GM12878 (cell line): Measurements from ENCODE around the gene VSTM1. TPM values are rescaled to one million over a fixed set of nuclear protein-coding genes. Genes with fewer than 3 reads are reported as not detected.

Experiments
- ATAC-seq: fragments of 200-7000 bp; cut with Tn5 transposase; 3 replicates; pipeline ENCODE4 v1.9.1; 2020; ENCODE audit warnings: mild to moderate bottlenecking, moderate library complexity
- BruUV-seq: library from RNA; stranded (reverse); fragments of 400-500 nt; replicated peaks from 2 replicates; lab custom pipeline; 2021; lab: Mats Ljungman, UMichigan
- CTCF ChIA-PET: fragments of 300-600 bp; sonication (Branson Sonifier 250); formaldehyde crosslinking; extraction: SDS; loops from one replicate; lab custom pipeline; 2021; ENCODE audit warnings: inconsistent platforms; lab: Yijun Ruan, JAX
- POLR2A ChIA-PET: fragments of 350-600 bp; formaldehyde crosslinking; extraction: SDS; loops from one replicate; lab custom pipeline; 2021; ENCODE audit warnings: inconsistent platforms; lab: Charles Lee
- RAD21 ChIA-PET: fragments of 300-600 bp; sonication (Branson Sonifier 250); formaldehyde crosslinking; loops from one replicate; lab custom pipeline; 2023; ENCODE audit warnings: antibody characterized with exemption; ENCODE audit not compliant: unreplicated experiment; lab: Charles Lee
- SMC1A ChIA-PET: fragments of 300-600 bp; sonication (Branson Sonifier 250); formaldehyde crosslinking; loops from one replicate; lab custom pipeline; 2023; ENCODE audit not compliant: unreplicated experiment, uncharacterized antibody; lab: Charles Lee
- DNase-seq: peaks from one replicate; pipeline ENCODE4 v3.0.0-alpha.2; 2011; ENCODE audit warnings: low read depth, low spot score
- FAIRE-seq: peaks from 3 replicates; lab custom pipeline; 2011; peaks lifted over from hg19 to GRCh38; lab: Jason Lieb, UNC
- H2AFZ ChIP-seq: 2 replicates; pipeline ENCODE4 v1.6.0; 2011; ENCODE audit warnings: low read depth, low read length, control low read depth; ENCODE audit not compliant: control insufficient read depth
- H3K27ac ChIP-seq: 2 replicates; pipeline ENCODE4 v1.5.1; 2011; ENCODE audit warnings: control low read depth; ENCODE audit not compliant: control insufficient read depth, insufficient read depth
- H3K27me3 ChIP-seq, 2 experiments: replicated peaks in 1 of 2; 2 replicates each; pipeline versions ENCODE4 v1.6.0 to v1.6.1; 2011; ENCODE audit warnings: low read length in 1 of 2; ENCODE audit not compliant: control insufficient read depth in 2 of 2, insufficient read depth in 2 of 2
- H3K36me3 ChIP-seq, 2 experiments: 2 replicates each; pipeline ENCODE4 v1.5.1; 2011; ENCODE audit warnings: low read length in 1 of 2; ENCODE audit not compliant: control insufficient read depth in 2 of 2, insufficient read depth in 2 of 2
- H3K4me1 ChIP-seq: 2 replicates; pipeline ENCODE4 v1.6.1; 2011; ENCODE audit warnings: mild to moderate bottlenecking, low read length, moderate library complexity, mixed read lengths; ENCODE audit not compliant: control insufficient read depth, insufficient read depth
- H3K4me2 ChIP-seq: 2 replicates; pipeline ENCODE4 v1.6.0; 2011; ENCODE audit warnings: control low read depth; ENCODE audit not compliant: control insufficient read depth, insufficient read depth
- H3K4me3 ChIP-seq: fragments of 200-600 bp; sonication (generic); 2 replicates; pipeline ENCODE4 v1.5.1; 2016
- H3K79me2 ChIP-seq: 2 replicates; pipeline ENCODE4 v1.6.0; 2011; ENCODE audit warnings: low read length; ENCODE audit not compliant: control insufficient read depth, insufficient read depth
- H3K9ac ChIP-seq: 2 replicates; pipeline ENCODE4 v1.8.0; 2011; ENCODE audit warnings: low read length, control low read depth, mixed read lengths; ENCODE audit not compliant: control insufficient read depth, insufficient read depth
- H3K9me3 ChIP-seq: replicated peaks from 3 replicates; pipeline ENCODE4 v1.5.1; 2011; ENCODE audit warnings: mild to moderate bottlenecking, low read length; ENCODE audit not compliant: control insufficient read depth, insufficient read depth
- H4K20me1 ChIP-seq: 2 replicates; pipeline ENCODE4 v1.6.0; 2011; ENCODE audit not compliant: control insufficient read depth, insufficient read depth
- POLR2A ChIP-seq: IDR thresholded peaks from 2 replicates; pipeline ENCODE4 v1.6.1; 2011; ENCODE audit warnings: low read depth, mild to moderate bottlenecking, low read length
- WGBS: methylation state at CpG from one replicate; pipeline ENCODE4 v1.1.6; 2016; ENCODE audit warnings: low lambda C conversion rate; ENCODE audit not compliant: insufficient replicate concordance, insufficient coverage; ENCODE audit errors: missing lambda C conversion rate; 5-methylcytosine and 5-hydroxymethylcytosine counted together
- in situ Hi-C: fragments of 300-500 bp; cut with MboI; formaldehyde crosslinking; loops from 9 replicates; pipeline ENCODE4 v1.14.3; 2018; ENCODE audit warnings: mixed read lengths
- intact Hi-C: fragments of 100-400 bp; cut with micrococcal nuclease; formaldehyde crosslinking; loops from one replicate; pipeline ENCODE4 v1.14.2; 2022; ENCODE audit not compliant: unreplicated experiment
- polyA plus RNA-seq, 11 experiments: library from polyadenylated mRNA; depleted of rRNA in 4 of 11; unstranded in 6 of 11; stranded (reverse) in 5 of 11; fragments of >200 nt; fragmentation: Nextera tagmentation in 4 of 11; fragmentation: Illumina TruSeq in 1 of 11; extraction: Ambion mirVana in 4 of 11; extraction: Trizol in 1 of 11; gene quantifications; 1 replicate in 1 of 11; 2 replicates in 10 of 11; pipeline versions ENCODE4 v1.2.1 to v1.2.3, GENCODE V29; 2011 to 2016; ENCODE audit warnings: inconsistent platforms in 2 of 11, missing spikeins in 2 of 11, low read depth in 1 of 11
- small RNA-seq: library from RNA; depleted of rRNA; stranded (forward); fragments of <200 nt; gene quantifications from one replicate; pipeline ENCODE3, GENCODE V24; 2014
- total RNA-seq, 4 experiments: library from RNA; depleted of rRNA in 3 of 4; stranded (reverse); fragments of >200 nt in 3 of 4; fragmentation: Illumina TruSeq in 1 of 4; extraction: Trizol in 1 of 4; gene quantifications; 2 replicates each; pipeline versions ENCODE4 v1.2.1 to v1.2.3, GENCODE V29; 2013 to 2021
- TF ChIP-seq, protein P1 (sequence below), 3 experiments: IDR thresholded peaks in 2 of 3; conservative IDR thresholded peaks in 1 of 3; 2 replicates each; pipeline ENCODE4 v1.5.1; 2011; ENCODE audit warnings: low read depth in 3 of 3, low read length in 3 of 3, mild to moderate bottlenecking in 3 of 3, control low read depth in 2 of 3, moderate library complexity in 2 of 3, inconsistent platforms in 1 of 3, mixed read lengths in 1 of 3; ENCODE audit not compliant: control insufficient read depth in 2 of 3, insufficient read depth in 1 of 3; ENCODE audit errors: extremely low read depth in 1 of 3

Gene VSTM1
- total and polyA plus RNA-seq, 10 of the 15 experiments (the other 5 are each of a cell fraction or from before 2014, with no cell fraction given), result not detected

DNA sequence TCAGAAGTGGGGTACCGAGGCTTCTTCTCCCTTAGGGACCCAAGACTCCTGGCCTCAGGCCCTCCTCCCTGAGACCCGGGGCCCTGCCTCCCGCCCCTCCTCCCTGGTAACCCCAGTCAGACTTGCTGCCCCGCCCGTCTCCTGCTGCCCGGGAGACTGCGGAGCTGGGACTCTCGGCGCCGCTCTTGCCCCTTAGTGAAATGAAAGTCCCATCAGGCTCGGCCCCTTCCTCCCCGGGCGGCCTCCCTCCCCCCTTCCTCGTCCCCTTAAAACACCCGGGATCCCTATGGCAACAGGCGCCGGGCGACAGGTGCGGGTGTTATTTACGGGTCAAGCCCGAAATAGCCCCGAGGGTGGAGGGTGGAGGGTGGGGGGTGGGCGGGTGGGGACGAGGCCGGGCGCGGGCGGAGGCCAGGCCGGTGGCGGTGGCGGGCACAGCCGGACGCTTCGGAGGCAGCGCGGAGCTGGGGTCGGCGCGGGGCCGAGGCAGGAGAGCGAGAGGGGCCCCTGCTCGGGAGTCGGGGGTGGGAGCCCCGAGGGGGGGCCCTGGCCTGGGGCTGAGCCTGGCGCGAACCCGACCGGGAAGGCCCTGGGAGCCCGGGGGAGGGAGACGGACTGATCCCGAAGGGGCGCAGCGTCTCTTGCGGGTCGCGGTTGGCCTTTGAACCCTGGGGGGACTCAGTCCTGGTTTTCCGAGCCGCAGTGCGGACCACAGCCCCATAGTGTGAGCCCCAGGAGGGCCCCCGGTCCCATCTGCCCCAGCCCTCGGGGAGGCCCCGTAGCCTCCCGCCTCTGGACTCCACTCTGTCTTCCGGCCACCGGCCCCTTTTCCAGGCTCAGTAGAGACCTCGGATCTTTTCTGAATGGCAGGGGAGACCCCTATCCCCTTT, 72.2 kb downstream of the VSTM1 start, which contains the start of gene CACNG6:
TSS of gene CACNG6 (plus strand) at position 414 of the 890 bp plus-strand sequence. CDS start 1,241 bp downstream, outside the sequence.
- FAIRE-seq (no peak), DNase-seq (no peak), ATAC-seq (no peak)
- Histone ChIP-seq H3K4me1 (no peaks in the 10 kb centered on the region), H3K9ac (no peak within 1 kb of the TSS), H2AFZ (no peak within 1 kb of the TSS), H3K36me3 (no peaks in the 10 kb centered on the region), H3K9me3 (no peaks in the 10 kb centered on the region; the same call in 2 of the 3 replicates), H3K4me2 (no peak within 1 kb of the TSS), H3K4me3 (no peak within 1 kb of the TSS), H4K20me1 (no peaks in the 10 kb centered on the region), H3K27me3 (no peaks in the 10 kb centered on the region), H3K27ac (no peak within 1 kb of the TSS), H3K79me2 (no peaks in the 10 kb centered on the region)
- TF ChIP-seq, protein P1, sequence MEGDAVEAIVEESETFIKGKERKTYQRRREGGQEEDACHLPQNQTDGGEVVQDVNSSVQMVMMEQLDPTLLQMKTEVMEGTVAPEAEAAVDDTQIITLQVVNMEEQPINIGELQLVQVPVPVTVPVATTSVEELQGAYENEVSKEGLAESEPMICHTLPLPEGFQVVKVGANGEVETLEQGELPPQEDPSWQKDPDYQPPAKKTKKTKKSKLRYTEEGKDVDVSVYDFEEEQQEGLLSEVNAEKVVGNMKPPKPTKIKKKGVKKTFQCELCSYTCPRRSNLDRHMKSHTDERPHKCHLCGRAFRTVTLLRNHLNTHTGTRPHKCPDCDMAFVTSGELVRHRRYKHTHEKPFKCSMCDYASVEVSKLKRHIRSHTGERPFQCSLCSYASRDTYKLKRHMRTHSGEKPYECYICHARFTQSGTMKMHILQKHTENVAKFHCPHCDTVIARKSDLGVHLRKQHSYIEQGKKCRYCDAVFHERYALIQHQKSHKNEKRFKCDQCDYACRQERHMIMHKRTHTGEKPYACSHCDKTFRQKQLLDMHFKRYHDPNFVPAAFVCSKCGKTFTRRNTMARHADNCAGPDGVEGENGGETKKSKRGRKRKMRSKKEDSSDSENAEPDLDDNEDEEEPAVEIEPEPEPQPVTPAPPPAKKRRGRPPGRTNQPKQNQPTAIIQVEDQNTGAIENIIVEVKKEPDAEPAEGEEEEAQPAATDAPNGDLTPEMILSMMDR (IDR thresholded peaks at IDR 0.05 in 2 of 3, conservative IDR thresholded peaks at IDR 0.05 in 1 of 3; ENCODE audit: control insufficient read depth in 2 of 3, extremely low read depth in 1 of 3, insufficient read depth in 1 of 3, low read depth in 3 of 3, low read length in 3 of 3), result no peak
- TF ChIP-seq POLR2A, result no peak
- WGBS, result 24% methylated on average over 34 of the region's 66 CpGs
- ChIA-PET RAD21 (no interaction called here), CTCF (no interaction called here), SMC1A (no interaction called here), POLR2A (no interaction called here)
- in situ Hi-C loops, result no loop called here
- intact Hi-C loops, result no loop called here
- BruUV-seq, result no TSS peak

Small RNA genes lying within 50 kb of the gene (small RNA-seq; reads per million reads assigned to genes)
- gene AC012314.20, result not detected

Other genes with a start within 250 kb of the VSTM1 start
Only the 7 nearest of the 22 such genes appear.
- gene CACNG6, start 72.3 kb downstream of the VSTM1 start, total RNA-seq (2014; rRNA removed), result not detected in 2 replicates
- gene CACNG6, start 72.3 kb downstream of the VSTM1 start, total RNA-seq (2014; rRNA removed; fragmentation: Illumina TruSeq; extraction: Trizol), result not detected in 2 replicates
- not detected in 2 replicates for gene CACNG6, start 72.3 kb downstream of the VSTM1 start, total RNA-seq (2021)
- 0.07 TPM in 1 of 2 replicates, not detected in the other for gene CACNG6, start 72.3 kb downstream of the VSTM1 start, polyA plus RNA-seq (2011; rRNA removed)
- not detected in 2 replicates for gene CACNG6, start 72.3 kb downstream of the VSTM1 start, polyA plus RNA-seq (2014; fragmentation: Illumina TruSeq; extraction: Trizol)
- not detected for gene CACNG6, start 72.3 kb downstream of the VSTM1 start, polyA plus RNA-seq (2014; fragmentation: Nextera tagmentation; extraction: Ambion mirVana)
- not detected in 2 replicates for gene CACNG6, start 72.3 kb downstream of the VSTM1 start, polyA plus RNA-seq (2014; rRNA removed)
- gene CACNG6, start 72.3 kb downstream of the VSTM1 start, polyA plus RNA-seq (2016; fragmentation: Nextera tagmentation; extraction: Ambion mirVana), result not detected
- gene TARM1, start 17.5 kb upstream of the VSTM1 start, total RNA-seq (2014; rRNA removed), result not detected in 2 replicates
- gene TARM1, start 17.5 kb upstream of the VSTM1 start, total RNA-seq (2014; rRNA removed; fragmentation: Illumina TruSeq; extraction: Trizol), result not detected in 2 replicates
- not detected in 2 replicates for gene TARM1, start 17.5 kb upstream of the VSTM1 start, total RNA-seq (2021)
- not detected in 2 replicates for gene TARM1, start 17.5 kb upstream of the VSTM1 start, polyA plus RNA-seq (2011; rRNA removed)
- not detected in 2 replicates for gene TARM1, start 17.5 kb upstream of the VSTM1 start, polyA plus RNA-seq (2014; fragmentation: Illumina TruSeq; extraction: Trizol)
- not detected for gene TARM1, start 17.5 kb upstream of the VSTM1 start, polyA plus RNA-seq (2014; fragmentation: Nextera tagmentation; extraction: Ambion mirVana)
- not detected in 2 replicates for gene TARM1, start 17.5 kb upstream of the VSTM1 start, polyA plus RNA-seq (2014; rRNA removed)
- not detected for gene TARM1, start 17.5 kb upstream of the VSTM1 start, polyA plus RNA-seq (2016; fragmentation: Nextera tagmentation; extraction: Ambion mirVana)
- 0.11 TPM in 1 of 2 replicates, not detected in the other for gene OSCAR, start 36.9 kb upstream of the VSTM1 start, total RNA-seq (2014; rRNA removed)
- gene OSCAR, start 36.9 kb upstream of the VSTM1 start, total RNA-seq (2014; rRNA removed; fragmentation: Illumina TruSeq; extraction: Trizol), result not detected in 2 replicates
- gene OSCAR, start 36.9 kb upstream of the VSTM1 start, total RNA-seq (2021), result 0.13 TPM in 1 of 2 replicates, not detected in the other
- gene OSCAR, start 36.9 kb upstream of the VSTM1 start, polyA plus RNA-seq (2011; rRNA removed), result 0.04 and 0.10 TPM in 2 replicates
- gene OSCAR, start 36.9 kb upstream of the VSTM1 start, polyA plus RNA-seq (2014; fragmentation: Illumina TruSeq; extraction: Trizol), result not detected in 2 replicates
- not detected for gene OSCAR, start 36.9 kb upstream of the VSTM1 start, polyA plus RNA-seq (2014; fragmentation: Nextera tagmentation; extraction: Ambion mirVana)
- 0.24 and 0.27 TPM in 2 replicates for gene OSCAR, start 36.9 kb upstream of the VSTM1 start, polyA plus RNA-seq (2014; rRNA removed)
- gene OSCAR, start 36.9 kb upstream of the VSTM1 start, polyA plus RNA-seq (2016; fragmentation: Nextera tagmentation; extraction: Ambion mirVana), result under 1 TPM in 1 of 2 experiments, not detected in 1; 0.08 TPM
- 73.0 and 73.8 TPM in 2 replicates for gene NDUFA3, start 39.0 kb upstream of the VSTM1 start, total RNA-seq (2014; rRNA removed)
- gene NDUFA3, start 39.0 kb upstream of the VSTM1 start, total RNA-seq (2014; rRNA removed; fragmentation: Illumina TruSeq; extraction: Trizol), result 147 and 162 TPM in 2 replicates
- gene NDUFA3, start 39.0 kb upstream of the VSTM1 start, total RNA-seq (2021), result 131 and 143 TPM in 2 replicates
- 27.1 and 40.0 TPM in 2 replicates for gene NDUFA3, start 39.0 kb upstream of the VSTM1 start, polyA plus RNA-seq (2011; rRNA removed)
- 33.9 and 102 TPM in 2 replicates for gene NDUFA3, start 39.0 kb upstream of the VSTM1 start, polyA plus RNA-seq (2014; fragmentation: Illumina TruSeq; extraction: Trizol)
- 100 to 1,000 TPM; 295 to 302 TPM for gene NDUFA3, start 39.0 kb upstream of the VSTM1 start, polyA plus RNA-seq (2014; fragmentation: Nextera tagmentation; extraction: Ambion mirVana)
- 110 and 152 TPM in 2 replicates for gene NDUFA3, start 39.0 kb upstream of the VSTM1 start, polyA plus RNA-seq (2014; rRNA removed)
- 100 to 1,000 TPM; 312 to 335 TPM for gene NDUFA3, start 39.0 kb upstream of the VSTM1 start, polyA plus RNA-seq (2016; fragmentation: Nextera tagmentation; extraction: Ambion mirVana)
- 27.9 and 35.2 TPM in 2 replicates for gene TFPT, start 51.8 kb upstream of the VSTM1 start, total RNA-seq (2014; rRNA removed)
- 22.8 and 23.2 TPM in 2 replicates for gene TFPT, start 51.8 kb upstream of the VSTM1 start, total RNA-seq (2014; rRNA removed; fragmentation: Illumina TruSeq; extraction: Trizol)
- gene TFPT, start 51.8 kb upstream of the VSTM1 start, total RNA-seq (2021), result 31.4 and 34.5 TPM in 2 replicates
- 10.4 and 16.8 TPM in 2 replicates for gene TFPT, start 51.8 kb upstream of the VSTM1 start, polyA plus RNA-seq (2011; rRNA removed)
- gene TFPT, start 51.8 kb upstream of the VSTM1 start, polyA plus RNA-seq (2014; fragmentation: Illumina TruSeq; extraction: Trizol), result 2.4 and 11.3 TPM in 2 replicates
- 10 to 100 TPM in 1 of 2 experiments, 1 to 10 TPM in 1; 1.7 to 10.9 TPM for gene TFPT, start 51.8 kb upstream of the VSTM1 start, polyA plus RNA-seq (2014; fragmentation: Nextera tagmentation; extraction: Ambion mirVana)
- gene TFPT, start 51.8 kb upstream of the VSTM1 start, polyA plus RNA-seq (2014; rRNA removed), result 36.1 and 40.6 TPM in 2 replicates
- 10 to 100 TPM; 37.3 to 40.2 TPM for gene TFPT, start 51.8 kb upstream of the VSTM1 start, polyA plus RNA-seq (2016; fragmentation: Nextera tagmentation; extraction: Ambion mirVana)
- gene PRPF31, start 51.9 kb upstream of the VSTM1 start, total RNA-seq (2014; rRNA removed), result 68.8 and 77.7 TPM in 2 replicates
- gene PRPF31, start 51.9 kb upstream of the VSTM1 start, total RNA-seq (2014; rRNA removed; fragmentation: Illumina TruSeq; extraction: Trizol), result 51.9 and 58.4 TPM in 2 replicates
- gene PRPF31, start 51.9 kb upstream of the VSTM1 start, total RNA-seq (2021), result 82.9 and 88.0 TPM in 2 replicates
- 33.1 and 43.4 TPM in 2 replicates for gene PRPF31, start 51.9 kb upstream of the VSTM1 start, polyA plus RNA-seq (2011; rRNA removed)
- gene PRPF31, start 51.9 kb upstream of the VSTM1 start, polyA plus RNA-seq (2014; fragmentation: Illumina TruSeq; extraction: Trizol), result 55.5 and 66.4 TPM in 2 replicates
- 1 to 10 TPM; 2.7 to 9.8 TPM for gene PRPF31, start 51.9 kb upstream of the VSTM1 start, polyA plus RNA-seq (2014; fragmentation: Nextera tagmentation; extraction: Ambion mirVana)
- 73.1 and 90.9 TPM in 2 replicates for gene PRPF31, start 51.9 kb upstream of the VSTM1 start, polyA plus RNA-seq (2014; rRNA removed)
- 100 to 1,000 TPM; 153 to 170 TPM for gene PRPF31, start 51.9 kb upstream of the VSTM1 start, polyA plus RNA-seq (2016; fragmentation: Nextera tagmentation; extraction: Ambion mirVana)
- 6.7 and 9.1 TPM in 2 replicates for gene CNOT3, start 73.9 kb upstream of the VSTM1 start, total RNA-seq (2014; rRNA removed)
- 7.1 and 7.6 TPM in 2 replicates for gene CNOT3, start 73.9 kb upstream of the VSTM1 start, total RNA-seq (2014; rRNA removed; fragmentation: Illumina TruSeq; extraction: Trizol)
- 44.9 and 55.6 TPM in 2 replicates for gene CNOT3, start 73.9 kb upstream of the VSTM1 start, total RNA-seq (2021)
- 5.8 and 5.9 TPM in 2 replicates for gene CNOT3, start 73.9 kb upstream of the VSTM1 start, polyA plus RNA-seq (2011; rRNA removed)
- 33.3 and 45.1 TPM in 2 replicates for gene CNOT3, start 73.9 kb upstream of the VSTM1 start, polyA plus RNA-seq (2014; fragmentation: Illumina TruSeq; extraction: Trizol)
- under 1 TPM; 0.14 to 0.62 TPM for gene CNOT3, start 73.9 kb upstream of the VSTM1 start, polyA plus RNA-seq (2014; fragmentation: Nextera tagmentation; extraction: Ambion mirVana)
- 18.8 and 21.0 TPM in 2 replicates for gene CNOT3, start 73.9 kb upstream of the VSTM1 start, polyA plus RNA-seq (2014; rRNA removed)
- 10 to 100 TPM; 29.7 to 32.8 TPM for gene CNOT3, start 73.9 kb upstream of the VSTM1 start, polyA plus RNA-seq (2016; fragmentation: Nextera tagmentation; extraction: Ambion mirVana)